HG03280 (cell line): ENCODE results near the gene TANC1.

Source experiments
- ATAC-seq: cut with Tn5 transposase; IDR thresholded peaks from one replicate; pipeline ENCODE4 v1.9.1; 2021; ENCODE audit warnings: mild to moderate bottlenecking, moderate library complexity; ENCODE audit not compliant: unreplicated experiment

The TANC1 gene

GRCh38 chr2:159153951-159154350 lies 185.5 kb downstream of the TANC1 start:
- ATAC-seq = no peak

- ATAC-seq = no peak
These were observed 185.9 kb downstream of the TANC1 start for GRCh38 chr2:159154366-159154765.

- ATAC-seq = no peak
These were observed 186.9 kb downstream of the TANC1 start for GRCh38 chr2:159155320-159155719.

- no peak for ATAC-seq
These were observed 187.4 kb downstream of the TANC1 start for GRCh38 chr2:159155791-159156190.

GRCh38 chr2:159156834-159157233 lies 188.4 kb downstream of the TANC1 start:
- ATAC-seq = no peak

- no peak for ATAC-seq
These were observed 189.1 kb downstream of the TANC1 start for GRCh38 chr2:159157361-159158209.

- no peak for ATAC-seq
These were observed 192.0 kb downstream of the TANC1 start for GRCh38 chr2:159160412-159160811.

- no peak for ATAC-seq
These were observed 192.5 kb downstream of the TANC1 start for GRCh38 chr2:159160954-159161353.

- ATAC-seq = no peak
These were observed 195.5 kb downstream of the TANC1 start for GRCh38 chr2:159163930-159164329.

- ATAC-seq = no peak
These were observed 196.0 kb downstream of the TANC1 start for GRCh38 chr2:159164457-159164911.

GRCh38 chr2:159165048-159165447 lies 196.6 kb downstream of the TANC1 start:
- ATAC-seq = no peak

GRCh38 chr2:159168707-159169106 lies 200.3 kb downstream of the TANC1 start:
- no peak for ATAC-seq

GRCh38 chr2:159169187-159169586 lies 200.7 kb downstream of the TANC1 start:
- no peak for ATAC-seq

GRCh38 chr2:159172403-159172802 lies 204.0 kb downstream of the TANC1 start:
- ATAC-seq = no peak

GRCh38 chr2:159174759-159175158 lies 206.3 kb downstream of the TANC1 start:
- no peak for ATAC-seq

- ATAC-seq = no peak
These were observed 206.7 kb downstream of the TANC1 start for GRCh38 chr2:159175182-159175581.

GRCh38 chr2:159175927-159176326 lies 207.5 kb downstream of the TANC1 start:
- no peak for ATAC-seq

- ATAC-seq = no peak
These were observed 208.1 kb downstream of the TANC1 start for GRCh38 chr2:159176555-159176954.

- ATAC-seq = no peak
These were observed 208.9 kb downstream of the TANC1 start for GRCh38 chr2:159177357-159177756.

GRCh38 chr2:159177957-159178356 lies 209.5 kb downstream of the TANC1 start:
- no peak for ATAC-seq

- ATAC-seq = no peak
These were observed 210.7 kb downstream of the TANC1 start for GRCh38 chr2:159179096-159179495.

- no peak for ATAC-seq
These were observed 211.3 kb downstream of the TANC1 start for GRCh38 chr2:159179696-159180095.

- ATAC-seq = no peak
These were observed 214.9 kb downstream of the TANC1 start for GRCh38 chr2:159183346-159183745.
